HUES6 (cell line): ENCODE results near the gene ANO8.
"Not testable (repeated sequence)": the region's sequence is repeated elsewhere in the genome, so short reads cannot be mapped to it uniquely, and the experiment has no call there.

Experiments used
- H3K27ac ChIP-seq: 2 replicates; pipeline ENCODE4 v1.7.0; 2013; ENCODE audit warnings: low read depth, mild to moderate bottlenecking, low read length, inconsistent platforms
- H3K27me3 ChIP-seq: 2 replicates; pipeline ENCODE4 v1.6.1; 2013; ENCODE audit warnings: low read length; ENCODE audit not compliant: control insufficient read depth, insufficient read depth
- H3K36me3 ChIP-seq: 2 replicates; pipeline ENCODE4 v1.6.1; 2013; ENCODE audit warnings: low read length; ENCODE audit not compliant: control insufficient read depth, insufficient read depth
- H3K4me1 ChIP-seq: 2 replicates; pipeline ENCODE4 v1.6.1; 2013; ENCODE audit warnings: low read length; ENCODE audit not compliant: control insufficient read depth, insufficient read depth
- H3K4me3 ChIP-seq: 2 replicates; pipeline ENCODE4 v1.5.1; 2013; ENCODE audit warnings: low read depth, low read length
- H3K9ac ChIP-seq: one replicate; pipeline ENCODE4 v1.6.1; 2013; ENCODE audit warnings: mild to moderate bottlenecking, low read length
- H3K9me3 ChIP-seq: 2 replicates; pipeline ENCODE4 v1.6.1; 2013; ENCODE audit warnings: low read depth, low read length; ENCODE audit not compliant: control insufficient read depth, insufficient read depth

ANO8 gene

GRCh38 chr19:17305517-17306284 is 29.0 kb downstream of the ANO8 start, which contains the start of gene MRPL34:
Gene MRPL34 (plus strand): TSS chr19:17305872. CDS start chr19:17305893, 21 bp downstream.
- H3K27me3 ChIP-seq: no peaks in the 10 kb centered on the region
- H3K36me3 ChIP-seq: peaks cover 4% of the 10 kb centered on the region; the same call in 1 of the 2 replicates
- H3K27ac ChIP-seq: peak within 1 kb of the TSS; percentile 69
- H3K4me3 ChIP-seq: peak within 1 kb of the TSS; percentile 82
- H3K4me1 ChIP-seq: peaks cover 38% of the 10 kb centered on the region
- H3K9ac ChIP-seq: peak within 1 kb of the TSS; percentile 91
- no peaks in the 10 kb centered on the region for H3K9me3 ChIP-seq

- Histone ChIP-seq H3K9ac (no peak overlapping the region), H3K27ac (no peak overlapping the region), H3K4me1 (peaks cover 33% of the 10 kb centered on the region), H3K4me3 (peak overlapping the region; percentile 5), H3K27me3 (no peaks in the 10 kb centered on the region), H3K36me3 (peaks cover 6% of the 10 kb centered on the region), H3K9me3 (no peaks in the 10 kb centered on the region)
Measured at GRCh38 chr19:17305216-17305516, 29.5 kb downstream of the ANO8 start.

- Histone ChIP-seq H3K4me1 (peaks cover 32% of the 10 kb centered on the region), H3K9me3 (no peaks in the 10 kb centered on the region), H3K4me3 (peak overlapping the region; percentile 5; the same call in 1 of the 2 replicates), H3K36me3 (peaks cover 7% of the 10 kb centered on the region), H3K27ac (no peak overlapping the region), H3K9ac (no peak overlapping the region), H3K27me3 (no peaks in the 10 kb centered on the region)
Measured at GRCh38 chr19:17304386-17305215, 30.1 kb downstream of the ANO8 start.

- Histone ChIP-seq H3K27ac (no peak overlapping the region), H3K9ac (no peak overlapping the region), H3K36me3 (peaks cover 8% of the 10 kb centered on the region), H3K9me3 (no peaks in the 10 kb centered on the region), H3K27me3 (no peaks in the 10 kb centered on the region), H3K4me3 (0 out of 2 replicates have a peak overlapping the region, but pooled peaks have one; percentile 64), H3K4me1 (peaks cover 32% of the 10 kb centered on the region)
Measured at GRCh38 chr19:17303940-17304267, 30.8 kb downstream of the ANO8 start.

- Histone ChIP-seq H3K9me3 (peaks cover under 1% of the 10 kb centered on the region; the same call in 1 of the 2 replicates), H3K36me3 (peaks cover 12% of the 10 kb centered on the region), H3K27ac (peak within 1 kb of the TSS; percentile 37; the same call in 1 of the 2 replicates), H3K4me3 (peak within 1 kb of the TSS; percentile 64), H3K27me3 (no peaks in the 10 kb centered on the region), H3K4me1 (peaks cover 32% of the 10 kb centered on the region), H3K9ac (peak within 1 kb of the TSS; percentile 41)
Measured at GRCh38 chr19:17303167-17303939, 31.3 kb downstream of the ANO8 start, which contains the start of gene ABHD8. Gene ABHD8 (minus strand): TSS chr19:17303425. CDS start chr19:17301616, 1,809 bp downstream.

- H3K9ac ChIP-seq: peak overlapping the region; percentile 41
- peak overlapping the region; percentile 64 for H3K4me3 ChIP-seq
- no peaks in the 10 kb centered on the region for H3K27me3 ChIP-seq
- peak overlapping the region; percentile 37; the same call in 1 of the 2 replicates for H3K27ac ChIP-seq
- H3K36me3 ChIP-seq: peaks cover 16% of the 10 kb centered on the region
- H3K9me3 ChIP-seq: peaks cover 4% of the 10 kb centered on the region; the same call in 1 of the 2 replicates
- H3K4me1 ChIP-seq: peaks cover 32% of the 10 kb centered on the region
Measured at GRCh38 chr19:17302391-17303166, 32.1 kb downstream of the ANO8 start.

- Histone ChIP-seq H3K4me1 (peaks cover 27% of the 10 kb centered on the region), H3K36me3 (peaks cover 20% of the 10 kb centered on the region), H3K9ac (no peak overlapping the region), H3K4me3 (no peak overlapping the region), H3K27ac (no peak overlapping the region), H3K9me3 (peaks cover 4% of the 10 kb centered on the region; the same call in 1 of the 2 replicates), H3K27me3 (no peaks in the 10 kb centered on the region)
Measured at GRCh38 chr19:17300992-17301619, 33.5 kb downstream of the ANO8 start.

- H3K4me3 ChIP-seq: no peak overlapping the region
- H3K36me3 ChIP-seq: peaks cover 23% of the 10 kb centered on the region
- peaks cover 13% of the 10 kb centered on the region for H3K4me1 ChIP-seq
- no peaks in the 10 kb centered on the region for H3K27me3 ChIP-seq
- peaks cover 4% of the 10 kb centered on the region; the same call in 1 of the 2 replicates for H3K9me3 ChIP-seq
- H3K27ac ChIP-seq: no peak overlapping the region
- H3K9ac ChIP-seq: no peak overlapping the region
Measured at GRCh38 chr19:17296976-17297375, 37.7 kb downstream of the ANO8 start.

- peaks cover 20% of the 10 kb centered on the region for H3K36me3 ChIP-seq
- no peak overlapping the region for H3K4me3 ChIP-seq
- no peak overlapping the region for H3K9ac ChIP-seq
- H3K4me1 ChIP-seq: peaks cover 11% of the 10 kb centered on the region
- H3K9me3 ChIP-seq: peaks cover 4% of the 10 kb centered on the region; the same call in 1 of the 2 replicates
- no peak overlapping the region for H3K27ac ChIP-seq
- no peaks in the 10 kb centered on the region for H3K27me3 ChIP-seq
Measured at GRCh38 chr19:17296273-17296672, 38.4 kb downstream of the ANO8 start.

- not testable (repeated sequence) for H3K27ac ChIP-seq, H3K9ac ChIP-seq, H3K27me3 ChIP-seq, H3K9me3 ChIP-seq, H3K4me3 ChIP-seq
- Histone ChIP-seq H3K36me3 (peaks cover 19% of the 10 kb centered on the region), H3K4me1 (peaks cover 11% of the 10 kb centered on the region)
Measured at GRCh38 chr19:17295551-17295950, 39.1 kb downstream of the ANO8 start.
